AG04450 (cell line): ENCODE results near the gene NPB. TPM values are rescaled to one million over a fixed set of nuclear protein-coding genes. Genes with fewer than 3 reads are reported as not detected.

Source experiments
- CTCF ChIA-PET: fragments of 300-600, 350-600 bp; formaldehyde crosslinking; extraction: SDS; loops from one replicate; lab custom pipeline; 2022; ENCODE audit warnings: antibody characterized with exemption, inconsistent platforms; lab: Charles Lee
- POLR2A ChIA-PET: fragments of 350-600 bp; formaldehyde crosslinking; extraction: SDS; loops from one replicate; lab custom pipeline; 2021; ENCODE audit warnings: antibody characterized with exemption, inconsistent platforms; lab: Yijun Ruan, JAX
- DNase-seq: peaks from one replicate; pipeline ENCODE4 v3.0.0-alpha.2; 2011; ENCODE audit warnings: low read depth, low spot score
- H3K27ac ChIP-seq: one replicate; pipeline ENCODE4 v1.5.1; 2012; ENCODE audit warnings: low read depth, low read length, control low read depth
- H3K27me3 ChIP-seq: one replicate; pipeline ENCODE4 v1.6.0; 2012; ENCODE audit warnings: low read length; ENCODE audit not compliant: control insufficient read depth, insufficient read depth
- H3K4me3 ChIP-seq: 2 replicates; pipeline ENCODE4 v1.5.1; 2011; ENCODE audit warnings: mild to moderate bottlenecking, low read depth, low read length, control low read depth
- H3K9me3 ChIP-seq: 2 replicates; pipeline ENCODE4 v1.5.1; 2012; ENCODE audit warnings: low read length; ENCODE audit not compliant: control insufficient read depth, insufficient read depth
- polyA plus RNA-seq: library from polyadenylated mRNA; depleted of rRNA; stranded (reverse); fragments of >200 nt; gene quantifications from 2 replicates; pipeline ENCODE4 v1.2.3, GENCODE V29; 2011
- TF ChIP-seq, protein P1 (sequence below): IDR thresholded peaks from 2 replicates; pipeline ENCODE4 v1.5.1; 2011; ENCODE audit warnings: low read depth, low read length, control low read depth, inconsistent platforms

The NPB gene
- polyA plus RNA-seq, 1 experiment = 0.20 TPM

- H3K9me3 ChIP-seq = no peaks in the 10 kb centered on the region; the same call in 1 of the 2 replicates
- TF ChIP-seq, protein P1, sequence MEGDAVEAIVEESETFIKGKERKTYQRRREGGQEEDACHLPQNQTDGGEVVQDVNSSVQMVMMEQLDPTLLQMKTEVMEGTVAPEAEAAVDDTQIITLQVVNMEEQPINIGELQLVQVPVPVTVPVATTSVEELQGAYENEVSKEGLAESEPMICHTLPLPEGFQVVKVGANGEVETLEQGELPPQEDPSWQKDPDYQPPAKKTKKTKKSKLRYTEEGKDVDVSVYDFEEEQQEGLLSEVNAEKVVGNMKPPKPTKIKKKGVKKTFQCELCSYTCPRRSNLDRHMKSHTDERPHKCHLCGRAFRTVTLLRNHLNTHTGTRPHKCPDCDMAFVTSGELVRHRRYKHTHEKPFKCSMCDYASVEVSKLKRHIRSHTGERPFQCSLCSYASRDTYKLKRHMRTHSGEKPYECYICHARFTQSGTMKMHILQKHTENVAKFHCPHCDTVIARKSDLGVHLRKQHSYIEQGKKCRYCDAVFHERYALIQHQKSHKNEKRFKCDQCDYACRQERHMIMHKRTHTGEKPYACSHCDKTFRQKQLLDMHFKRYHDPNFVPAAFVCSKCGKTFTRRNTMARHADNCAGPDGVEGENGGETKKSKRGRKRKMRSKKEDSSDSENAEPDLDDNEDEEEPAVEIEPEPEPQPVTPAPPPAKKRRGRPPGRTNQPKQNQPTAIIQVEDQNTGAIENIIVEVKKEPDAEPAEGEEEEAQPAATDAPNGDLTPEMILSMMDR = no peak
- CTCF ChIA-PET = interaction anchor here (0.6 kb wide), 1 partner anchor 401 kb away, joined by 4 read pairs; no protein-coding TSS in a partner anchor
- POLR2A ChIA-PET = interaction anchor here (0.8 to 1.3 kb wide), 2 partner anchors 17 to 65 kb away, joined by 4 to 7 read pairs; no protein-coding TSS in a partner anchor
- no peaks in the 10 kb centered on the region for H3K27me3 ChIP-seq
- DNase-seq = no peak
- H3K27ac ChIP-seq = no peak overlapping the region
- H3K4me3 ChIP-seq = no peak overlapping the region
Observed at GRCh38 chr17:81930142-81931125, 28.4 kb downstream of the NPB start.

- POLR2A ChIA-PET = no interaction called here
- CTCF ChIA-PET = no interaction called here
- no peak for DNase-seq
Observed at GRCh38 chr17:81931189-81931556, 29.1 kb downstream of the NPB start.

DNA sequence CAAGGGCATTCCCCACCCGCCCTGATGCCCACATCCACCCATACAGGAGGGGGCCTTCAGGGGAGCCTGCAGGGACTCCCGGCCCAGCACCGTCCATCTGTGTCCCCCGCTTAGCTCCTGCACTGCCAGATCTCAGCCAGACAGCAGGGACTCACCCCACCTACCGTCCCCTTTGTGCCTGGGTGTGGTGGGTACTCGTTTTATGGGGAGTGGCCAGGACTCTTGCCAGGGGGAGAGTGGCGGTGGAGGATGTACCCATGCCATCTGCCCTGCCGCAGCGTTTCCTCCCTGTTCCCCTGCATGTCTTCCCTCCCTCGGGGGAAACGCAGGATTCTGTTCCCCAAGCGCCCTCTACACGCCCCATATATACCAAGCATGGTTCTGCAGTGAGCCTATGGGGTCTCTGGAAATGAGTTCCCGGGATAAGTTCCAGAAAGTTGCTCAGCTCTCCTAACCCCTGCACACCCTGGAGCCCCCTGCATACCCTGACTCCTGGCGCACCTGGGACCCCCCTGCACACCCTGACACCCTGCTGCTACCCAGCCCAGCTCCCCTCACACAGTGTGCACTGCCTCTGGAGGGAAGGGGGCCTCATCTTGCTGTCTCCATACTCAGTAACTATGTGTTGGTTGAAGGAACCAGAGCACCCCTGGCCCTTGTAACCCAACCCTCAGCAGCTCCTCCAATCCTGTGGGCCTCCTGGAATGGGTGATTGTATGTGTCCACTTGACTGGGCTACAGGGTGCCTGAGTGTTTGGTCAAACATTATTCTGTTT, 29.7 kb downstream of the NPB start:
- CTCF ChIA-PET = no interaction called here
- POLR2A ChIA-PET = no interaction called here
- TF ChIP-seq, protein P1 = no peak
- H3K9me3 ChIP-seq = no peaks in the 10 kb centered on the region; the same call in 1 of the 2 replicates
- H3K27me3 ChIP-seq = no peaks in the 10 kb centered on the region
- no peak for DNase-seq
- no peak overlapping the region for H3K4me3 ChIP-seq
- H3K27ac ChIP-seq = no peak overlapping the region

More at GRCh38 chr17:81931189-81931556, 29.1 kb downstream of the NPB start:
- Histone ChIP-seq H3K9me3 (no peaks in the 10 kb centered on the region; the same call in 1 of the 2 replicates), H3K4me3 (no peak overlapping the region), H3K27me3 (no peaks in the 10 kb centered on the region), H3K27ac (no peak overlapping the region)
- TF ChIP-seq, protein P1 = no peak

GRCh38 chr17:81932333-81932983, 30.4 kb downstream of the NPB start:
- POLR2A ChIA-PET = interaction anchor here (1.8 kb wide), 1 partner anchor 9 kb away, joined by 5 read pairs; no protein-coding TSS in a partner anchor
- CTCF ChIA-PET = no interaction called here
- H3K27me3 ChIP-seq = no peaks in the 10 kb centered on the region
- TF ChIP-seq, protein P1 = no peak
- DNase-seq = no peak
- H3K4me3 ChIP-seq = no peak overlapping the region
- no peaks in the 10 kb centered on the region; the same call in 1 of the 2 replicates for H3K9me3 ChIP-seq
- H3K27ac ChIP-seq = no peak overlapping the region
